ENCODE data around the gene CSAD.

DNA sequence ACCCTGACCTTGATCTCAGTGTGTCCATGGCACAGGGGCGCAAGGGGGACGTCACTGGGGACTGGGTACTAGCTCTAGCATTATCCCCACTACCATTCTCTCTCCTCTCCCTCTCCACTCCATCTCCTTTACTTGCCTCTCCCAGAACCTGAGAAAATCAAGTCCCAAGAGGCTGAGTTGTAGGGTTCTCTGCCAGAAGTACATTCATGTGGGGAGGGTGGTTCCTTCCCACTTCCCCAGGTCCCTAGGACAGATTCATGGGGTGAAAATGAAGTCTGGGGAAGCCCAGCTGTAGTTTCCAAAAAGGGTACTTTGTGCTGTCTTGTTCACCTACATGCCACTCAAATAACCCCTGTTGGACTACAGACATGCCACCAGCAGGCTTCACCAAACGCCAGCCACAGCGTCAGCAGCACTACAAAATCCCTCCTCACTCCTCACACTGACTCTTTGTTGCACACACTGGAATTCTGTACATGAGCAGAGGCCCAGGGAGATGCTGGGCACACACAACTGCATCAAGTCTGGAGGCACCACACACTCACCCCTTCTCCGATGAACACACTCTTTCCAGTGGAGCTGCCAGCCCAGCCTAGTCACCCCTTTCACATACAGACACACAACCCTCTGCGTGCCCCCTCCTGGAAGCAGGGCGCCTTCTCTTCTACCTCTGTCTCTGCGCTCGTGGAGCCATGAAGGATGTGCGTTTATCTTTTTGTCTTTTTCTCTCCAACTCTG is 44.3 kb upstream of the CSAD start:
- TF ChIP-seq GATA2 (IDR thresholded peaks at IDR 0.05; ENCODE audit: low read depth, low read length) (no peak), GATA3 (IDR thresholded peaks at IDR 0.05; ENCODE audit: low read depth, low read length) (no peak)
